ENCODE data around the gene KCNQ5. TPM values are rescaled to one million over a fixed set of nuclear protein-coding genes. Genes with fewer than 3 reads are reported as not detected.

KCNQ5 gene
- polyA plus RNA-seq, 3 donors: not detected

DNA sequence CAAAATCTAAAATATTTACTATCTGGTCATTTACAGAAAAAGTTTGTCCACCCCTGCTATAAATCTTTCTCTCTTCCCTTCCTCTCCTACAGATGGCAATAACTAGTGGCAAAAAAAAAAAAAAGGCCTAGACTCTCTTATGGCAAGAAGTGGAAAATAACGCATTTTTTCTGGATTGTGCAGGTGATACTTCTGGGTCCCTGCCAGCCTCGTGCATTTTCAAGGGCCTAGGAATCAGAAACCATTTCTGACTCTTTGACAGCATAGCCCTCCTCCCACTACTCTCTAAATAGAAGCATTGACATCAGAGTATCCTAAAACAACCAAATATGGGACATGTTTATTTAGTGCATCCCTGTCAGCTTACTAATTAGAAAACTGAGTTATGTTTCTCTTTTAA lies 352.4 kb downstream of the KCNQ5 start:
- no peak for DNase-seq
- WGBS (ENCODE audit: insufficient coverage): 100% methylated on average over 1 of the region's 2 CpGs
- H3K27ac ChIP-seq (ENCODE audit: low read depth in 1 of 2, low read length in 2 of 2): no peak overlapping the region
- Mint-ChIP-seq H3K4me1 (peaks cover 19% of the 10 kb centered on the region), H3K27ac (peak overlapping the region in 1 of 7 donors; percentile 38), H3K36me3 (peaks cover 0 to 1% of the 10 kb centered on the region in 2 donors), H3K27me3 (ENCODE audit: low read depth in 3 of 3) (peaks cover 0 to 2% (median 0%) of the 10 kb centered on the region in 3 donors), H3K4me3 (no peak overlapping the region), H3K9me3 (peaks cover 0 to 2% (median 0%) of the 10 kb centered on the region in 7 donors)
- no peaks in the 10 kb centered on the region for H3K79me2 ChIP-seq (ENCODE audit: insufficient read depth, low read length)
- H4K20me1 ChIP-seq (ENCODE audit: insufficient read depth, low read length): no peaks in the 10 kb centered on the region
- TF ChIP-seq CTCF (IDR thresholded peaks at IDR 0.05): no peak
- no peaks in the 10 kb centered on the region for H3K36me3 ChIP-seq (replicated peaks in 1 of 2; ENCODE audit: control insufficient read depth in 1 of 2, insufficient read depth in 2 of 2, low read length in 2 of 2)
- peaks cover 0 to 8% of the 10 kb centered on the region in 2 donors for H3K4me1 ChIP-seq (ENCODE audit: control insufficient read depth in 1 of 2, insufficient read depth in 2 of 2, low read length in 2 of 2)
- no peaks in the 10 kb centered on the region for H3K9me3 ChIP-seq (replicated peaks in 1 of 2; ENCODE audit: control insufficient read depth in 1 of 2, insufficient read depth in 1 of 2, low read length in 2 of 2)
- H3K9ac ChIP-seq (ENCODE audit: insufficient read depth, low read length, poor library complexity, severe bottlenecking): no peak overlapping the region
- no peaks in the 10 kb centered on the region for H3K27me3 ChIP-seq (ENCODE audit: control insufficient read depth in 2 of 2, insufficient read depth in 2 of 2, low read length in 2 of 2)
- no peak overlapping the region for H3K4me3 ChIP-seq (replicated peaks in 1 of 3; ENCODE audit: low read depth in 2 of 3, low read length in 3 of 3)
- H3K4me2 ChIP-seq (replicated peaks; ENCODE audit: extremely low read depth, low read length, poor library complexity, severe bottlenecking): no peak overlapping the region
- no peak overlapping the region for H2AFZ ChIP-seq (ENCODE audit: insufficient read depth, low read depth, low read length, poor library complexity, severe bottlenecking)
- intact Hi-C loops (cut with micrococcal nuclease): no loop called here

DNA sequence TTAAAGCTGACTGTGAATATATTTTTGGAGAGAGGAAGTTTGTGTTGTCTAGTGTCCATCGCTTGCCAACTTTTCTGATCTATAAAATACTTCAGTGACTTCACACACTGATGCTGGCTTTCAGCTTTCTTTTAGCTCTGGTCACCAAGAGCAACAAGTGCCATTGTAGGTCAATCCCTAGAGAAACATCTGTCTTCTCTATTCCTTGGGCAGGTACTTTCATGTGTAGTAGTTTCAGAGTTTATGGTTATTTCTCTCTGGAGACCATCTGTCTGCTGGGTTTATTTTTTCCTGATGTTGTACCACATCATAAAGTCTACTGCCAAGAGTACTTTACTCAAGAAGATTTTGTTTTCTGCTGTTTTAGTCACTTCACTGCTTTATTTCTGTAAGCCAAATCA lies 353.5 kb downstream of the KCNQ5 start:
- no peak overlapping the region for H3K27ac Mint-ChIP-seq
- H3K27me3 ChIP-seq (ENCODE audit: control insufficient read depth in 2 of 2, insufficient read depth in 2 of 2, low read length in 2 of 2): no peaks in the 10 kb centered on the region

More for the DNA sequence above, 353.5 kb downstream of the KCNQ5 start:
- Histone ChIP-seq H3K4me1 (ENCODE audit: control insufficient read depth in 1 of 2, insufficient read depth in 2 of 2, low read length in 2 of 2) (peaks cover 0 to 8% of the 10 kb centered on the region in 2 donors), H3K79me2 (ENCODE audit: insufficient read depth, low read length) (no peaks in the 10 kb centered on the region), H2AFZ (ENCODE audit: insufficient read depth, low read depth, low read length, poor library complexity, severe bottlenecking) (no peak overlapping the region), H3K36me3 (replicated peaks in 1 of 2; ENCODE audit: control insufficient read depth in 1 of 2, insufficient read depth in 2 of 2, low read length in 2 of 2) (no peaks in the 10 kb centered on the region), H3K4me2 (replicated peaks; ENCODE audit: extremely low read depth, low read length, poor library complexity, severe bottlenecking) (no peak overlapping the region), H3K4me3 (replicated peaks in 1 of 3; ENCODE audit: low read depth in 2 of 3, low read length in 3 of 3) (no peak overlapping the region), H3K9ac (ENCODE audit: insufficient read depth, low read length, poor library complexity, severe bottlenecking) (no peak overlapping the region), H3K27ac (ENCODE audit: low read depth in 1 of 2, low read length in 2 of 2) (no peak overlapping the region), H4K20me1 (ENCODE audit: insufficient read depth, low read length) (no peaks in the 10 kb centered on the region), H3K9me3 (replicated peaks in 1 of 2; ENCODE audit: control insufficient read depth in 1 of 2, insufficient read depth in 1 of 2, low read length in 2 of 2) (no peaks in the 10 kb centered on the region)
- peaks cover 0 to 2% (median 0%) of the 10 kb centered on the region in 3 donors for H3K27me3 Mint-ChIP-seq (ENCODE audit: low read depth in 3 of 3)
- H3K9me3 Mint-ChIP-seq: peaks cover 0 to 5% (median 3%) of the 10 kb centered on the region in 7 donors
- H3K4me1 Mint-ChIP-seq: peaks cover 21% of the 10 kb centered on the region
- WGBS (ENCODE audit: insufficient coverage): no CpG with 5 or more reads among the region's 1 CpG
- intact Hi-C loops (cut with micrococcal nuclease): no loop called here
- DNase-seq: no peak
- no peak overlapping the region for H3K4me3 Mint-ChIP-seq
- TF ChIP-seq CTCF (IDR thresholded peaks at IDR 0.05): no peak
- peaks cover 0 to 1% of the 10 kb centered on the region in 2 donors for H3K36me3 Mint-ChIP-seq

All from CD14-positive monocyte (primary cell).